WI38 (cell line): Measurements from ENCODE around the gene LTBP1.

Experiments
- H3K4me3 ChIP-seq: 2 replicates; pipeline ENCODE4 v1.5.1; 2011; ENCODE audit warnings: low read depth, mild to moderate bottlenecking, control low read depth, low read length
- CTCF ChIP-seq: IDR thresholded peaks from 2 replicates; pipeline ENCODE4 v1.5.1; 2012; ENCODE audit warnings: low read depth, mild to moderate bottlenecking, control low read depth, low read length

The LTBP1 gene

GRCh38 chr2:32925283-32925815, 21.4 kb upstream of the LTBP1 start:
- H3K4me3 ChIP-seq, result no peak overlapping the region
- TF ChIP-seq CTCF, result no peak

GRCh38 chr2:32925976-32926707, 20.6 kb upstream of the LTBP1 start:
- TF ChIP-seq CTCF, result no peak
- H3K4me3 ChIP-seq, result no peak overlapping the region

GRCh38 chr2:32926708-32927084, 20.1 kb upstream of the LTBP1 start:
- no peak for TF ChIP-seq CTCF
- no peak overlapping the region for H3K4me3 ChIP-seq

- TF ChIP-seq CTCF, result no peak
- no peak overlapping the region for H3K4me3 ChIP-seq
Observed at GRCh38 chr2:32930436-32930835, 16.3 kb upstream of the LTBP1 start.

- no peak for TF ChIP-seq CTCF
- H3K4me3 ChIP-seq, result no peak overlapping the region
Observed at GRCh38 chr2:32931519-32931918, 15.2 kb upstream of the LTBP1 start.

- H3K4me3 ChIP-seq, result no peak overlapping the region
Observed at GRCh38 chr2:32931945-32932709, 14.6 kb upstream of the LTBP1 start.

More at GRCh38 chr2:32931945-32932709, 14.6 kb upstream of the LTBP1 start:
- TF ChIP-seq CTCF, result no peak
